Caco-2 (cell line): ENCODE data around the gene SLC12A5. TPM values are rescaled to one million over a fixed set of nuclear protein-coding genes. Genes with fewer than 3 reads are reported as not detected.
A peak's percentile ranks its signal among the peaks of the same experiment; 100 is the strongest.

Experiments
- Bru-seq: library from RNA; stranded (reverse); fragments of 400-500 nt; gene quantifications from one replicate; lab custom pipeline; 2021; lab: Mats Ljungman, UMichigan
- BruChase-seq, 2 experiments: library from RNA; stranded (reverse); fragments of 400-500 nt; gene quantifications; one replicate each; lab custom pipeline; 2021; lab: Mats Ljungman, UMichigan
- BruUV-seq: library from RNA; stranded (reverse); fragments of 400-500 nt; replicated peaks from 2 replicates; lab custom pipeline; 2021; lab: Mats Ljungman, UMichigan
- CTCF ChIA-PET: fragments of 300-600 bp; sonication (Branson Sonifier 250); formaldehyde crosslinking; loops from one replicate; lab custom pipeline; 2022; ENCODE audit warnings: antibody characterized with exemption; lab: Charles Lee
- POLR2A ChIA-PET: fragments of 300-600 bp; sonication (Branson Sonifier 250); formaldehyde crosslinking; loops from one replicate; lab custom pipeline; 2022; ENCODE audit warnings: antibody characterized with exemption; lab: Charles Lee
- DNase-seq, 2 experiments: peaks; one replicate each; pipeline versions ENCODE4 v3.0.0 to v3.0.0-alpha.2; 2020 to 2022
- H3K27me3 ChIP-seq: replicated peaks from 2 replicates; pipeline ENCODE4 v1.6.0; 2011; ENCODE audit warnings: low read length; ENCODE audit not compliant: control insufficient read depth, insufficient read depth
- H3K36me3 ChIP-seq: 2 replicates; pipeline ENCODE4 v1.5.1; 2011; ENCODE audit warnings: low read length; ENCODE audit not compliant: control insufficient read depth, insufficient read depth
- H3K4me1 ChIP-seq: fragments of 250-450 bp; sonication (Bioruptor Pico); 2 replicates; pipeline ENCODE4 v1.5.1; 2020; ENCODE audit warnings: mild to moderate bottlenecking
- H3K4me3 ChIP-seq: 2 replicates; pipeline ENCODE4 v1.5.1; 2011; ENCODE audit warnings: low read depth, mild to moderate bottlenecking, control low read depth, low read length
- H3K9me3 ChIP-seq: fragments of 250-450 bp; sonication (Bioruptor Pico); 2 replicates; pipeline ENCODE4 v1.5.1; 2020; ENCODE audit warnings: mild to moderate bottlenecking, moderate library complexity
- H3K27ac Mint-ChIP-seq: one replicate; pipeline ENCODE4 v1.8.0; 2022; ENCODE audit warnings: mixed read lengths; ENCODE audit not compliant: unreplicated experiment
- H3K27me3 Mint-ChIP-seq: one replicate; pipeline ENCODE4 v1.8.0; 2022; ENCODE audit warnings: mixed read lengths; ENCODE audit not compliant: insufficient read depth, unreplicated experiment
- H3K36me3 Mint-ChIP-seq: one replicate; pipeline ENCODE4 v1.8.0; 2022; ENCODE audit warnings: mild to moderate bottlenecking, mixed read lengths; ENCODE audit not compliant: insufficient read depth, unreplicated experiment
- H3K4me1 Mint-ChIP-seq: one replicate; pipeline ENCODE4 v1.8.0; 2022; ENCODE audit warnings: low read depth, mixed read lengths; ENCODE audit not compliant: unreplicated experiment
- H3K4me3 Mint-ChIP-seq: one replicate; pipeline ENCODE4 v1.8.0; 2022; ENCODE audit warnings: mild to moderate bottlenecking, moderate library complexity, mixed read lengths; ENCODE audit not compliant: unreplicated experiment
- H3K9me3 Mint-ChIP-seq: one replicate; pipeline ENCODE4 v1.8.0; 2022; ENCODE audit warnings: mixed read lengths; ENCODE audit not compliant: unreplicated experiment
- intact Hi-C: fragments of 100-400 bp; cut with micrococcal nuclease; formaldehyde crosslinking; loops from one replicate; pipeline ENCODE4 v1.10.0; 2022; ENCODE audit not compliant: unreplicated experiment
- long read RNA-seq: library from polyadenylated mRNA; stranded (forward); transcript quantifications from one replicate; pipeline ENCODE4 v2.0.0, GENCODE V29; 2022
- total RNA-seq: library from RNA; stranded (reverse); gene quantifications from 2 replicates; pipeline ENCODE4 v1.2.3, GENCODE V29; 2022
- TF ChIP-seq, protein P1 (sequence below), 2 experiments: fragments of 200-600 bp in 1 of 2; IDR thresholded peaks; 1 replicate in 1 of 2; 2 replicates in 1 of 2; pipeline versions ENCODE4 v1.5.1 to v1.8.0; 2011 to 2022; ENCODE audit warnings: antibody characterized with exemption in 1 of 2, control low read depth in 1 of 2, inconsistent platforms in 1 of 2, low read depth in 1 of 2, low read length in 1 of 2, mild to moderate bottlenecking in 1 of 2, moderate library complexity in 1 of 2; ENCODE audit not compliant: insufficient read depth in 1 of 2, severe bottlenecking in 1 of 2, unreplicated experiment in 1 of 2

The SLC12A5 gene
- total RNA-seq (0.56 and 1.9 TPM in 2 replicates), Bru-seq, nascent RNA (percentile 6 among the genes with signal in this experiment), BruChase-seq, experiment 1, labeled RNA remaining after a 2-hour chase (percentile 13 among the genes with signal in this experiment), BruChase-seq, experiment 2, labeled RNA remaining after a 6-hour chase (percentile 10 among the genes with signal in this experiment)
- long read RNA-seq: 0 reads

DNA sequence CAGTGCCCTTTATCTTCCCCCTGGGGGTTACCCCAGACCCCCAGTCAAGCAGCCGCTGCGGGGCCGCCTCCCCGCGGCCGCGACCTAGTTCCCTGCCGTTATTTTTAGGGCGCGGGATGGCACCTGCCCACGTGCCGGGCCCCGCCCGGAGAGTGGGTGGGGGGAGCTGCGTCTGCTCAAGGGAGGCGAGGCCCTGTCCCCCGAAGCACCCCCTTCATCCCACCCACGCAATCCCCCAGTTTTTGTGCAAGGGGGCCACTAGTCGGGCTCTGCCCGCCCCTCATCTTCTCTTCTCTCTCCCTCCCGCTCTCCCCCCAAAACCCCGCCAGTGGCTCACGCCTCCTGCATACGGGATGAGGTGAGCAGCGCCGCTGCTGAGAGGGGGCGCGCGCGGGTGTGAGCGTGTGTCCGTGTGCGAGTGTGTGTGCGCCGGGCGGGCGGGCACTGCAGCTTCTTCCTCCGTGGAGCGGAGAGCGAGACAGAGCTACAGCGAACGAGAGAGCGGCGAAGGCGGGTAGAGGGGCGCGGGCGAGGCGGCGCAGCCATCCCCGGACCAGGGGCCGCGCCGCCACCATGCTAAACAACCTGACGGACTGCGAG lies at the start of gene SLC12A5:
SLC12A5 (plus strand) TSS at position 444 of the 600 bp plus-strand sequence; CDS start at position 574, 130 bp downstream.
- CTCF ChIA-PET: interaction anchor here (0.8 to 1.6 kb wide), 3 partner anchors 14 to 42 kb away, joined by 3 to 9 read pairs (median 5); no protein-coding TSS in a partner anchor
- H3K27me3 Mint-ChIP-seq: peaks cover 23% of the 10 kb centered on the region
- TF ChIP-seq, protein P1, sequence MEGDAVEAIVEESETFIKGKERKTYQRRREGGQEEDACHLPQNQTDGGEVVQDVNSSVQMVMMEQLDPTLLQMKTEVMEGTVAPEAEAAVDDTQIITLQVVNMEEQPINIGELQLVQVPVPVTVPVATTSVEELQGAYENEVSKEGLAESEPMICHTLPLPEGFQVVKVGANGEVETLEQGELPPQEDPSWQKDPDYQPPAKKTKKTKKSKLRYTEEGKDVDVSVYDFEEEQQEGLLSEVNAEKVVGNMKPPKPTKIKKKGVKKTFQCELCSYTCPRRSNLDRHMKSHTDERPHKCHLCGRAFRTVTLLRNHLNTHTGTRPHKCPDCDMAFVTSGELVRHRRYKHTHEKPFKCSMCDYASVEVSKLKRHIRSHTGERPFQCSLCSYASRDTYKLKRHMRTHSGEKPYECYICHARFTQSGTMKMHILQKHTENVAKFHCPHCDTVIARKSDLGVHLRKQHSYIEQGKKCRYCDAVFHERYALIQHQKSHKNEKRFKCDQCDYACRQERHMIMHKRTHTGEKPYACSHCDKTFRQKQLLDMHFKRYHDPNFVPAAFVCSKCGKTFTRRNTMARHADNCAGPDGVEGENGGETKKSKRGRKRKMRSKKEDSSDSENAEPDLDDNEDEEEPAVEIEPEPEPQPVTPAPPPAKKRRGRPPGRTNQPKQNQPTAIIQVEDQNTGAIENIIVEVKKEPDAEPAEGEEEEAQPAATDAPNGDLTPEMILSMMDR (IDR thresholded peaks at IDR 0.05; ENCODE audit: insufficient read depth in 1 of 2, low read depth in 1 of 2, low read length in 1 of 2, severe bottlenecking in 1 of 2, unreplicated experiment in 1 of 2): no peak

DNA sequence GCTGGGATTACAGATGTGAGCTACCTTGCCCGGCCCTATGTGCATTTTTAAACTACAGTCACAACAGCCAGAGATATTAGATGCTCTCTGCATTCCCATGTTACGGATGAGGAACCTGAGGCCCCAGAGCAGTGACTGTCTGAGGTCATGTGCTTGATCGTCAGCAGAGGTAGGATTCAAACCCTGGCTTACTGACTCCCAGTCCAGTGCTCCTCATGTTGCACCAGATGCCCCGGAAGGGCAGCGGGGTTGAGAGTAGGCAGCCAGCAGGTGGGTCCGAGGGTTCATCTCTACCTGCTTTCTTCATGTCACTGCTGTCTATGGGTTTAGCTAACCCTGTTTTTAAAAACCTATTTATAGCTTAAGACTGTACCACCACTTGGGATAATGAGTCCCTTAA lies 47.8 kb upstream of the SLC12A5 start:
- DNase-seq: peak in 1 of 2 experiments; percentile 32
- H3K27ac Mint-ChIP-seq: no peak overlapping the region
- no peaks in the 10 kb centered on the region for H3K27me3 ChIP-seq
- no peaks in the 10 kb centered on the region for H3K9me3 Mint-ChIP-seq
- TF ChIP-seq, protein P1 (IDR thresholded peaks at IDR 0.05; ENCODE audit: insufficient read depth in 1 of 2, low read depth in 1 of 2, low read length in 1 of 2, severe bottlenecking in 1 of 2, unreplicated experiment in 1 of 2): no peak
- POLR2A ChIA-PET: no interaction called here
- CTCF ChIA-PET: no interaction called here
- H3K4me1 ChIP-seq: peaks cover 8% of the 10 kb centered on the region
- peaks cover 7% of the 10 kb centered on the region for H3K27me3 Mint-ChIP-seq
- no peaks in the 10 kb centered on the region for H3K36me3 ChIP-seq
- intact Hi-C loops: no loop called here
- no peak overlapping the region for H3K4me3 ChIP-seq
- no peaks in the 10 kb centered on the region for H3K9me3 ChIP-seq
- no peaks in the 10 kb centered on the region for H3K36me3 Mint-ChIP-seq
- BruUV-seq: no TSS peak
- H3K4me1 Mint-ChIP-seq: peaks cover 6% of the 10 kb centered on the region
- H3K4me3 Mint-ChIP-seq: no peak overlapping the region

More for the DNA sequence above, at the start of gene SLC12A5:
- H3K4me1 ChIP-seq: no peaks in the 10 kb centered on the region
- no peak within 1 kb of the TSS for H3K4me3 ChIP-seq
- POLR2A ChIA-PET: interaction anchor here (0.6 kb wide), 1 partner anchor 189 kb away, joined by 3 read pairs; no protein-coding TSS in a partner anchor
- peaks cover 1% of the 10 kb centered on the region; the same call in 1 of the 2 replicates for H3K27me3 ChIP-seq
- Mint-ChIP-seq H3K4me3 (no peak within 1 kb of the TSS), H3K9me3 (no peaks in the 10 kb centered on the region), H3K4me1 (no peaks in the 10 kb centered on the region), H3K36me3 (no peaks in the 10 kb centered on the region), H3K27ac (no peak within 1 kb of the TSS)
- no TSS peak for BruUV-seq
- H3K36me3 ChIP-seq: no peaks in the 10 kb centered on the region
- no peaks in the 10 kb centered on the region for H3K9me3 ChIP-seq
- intact Hi-C loops: no loop called here
- DNase-seq: no peak

DNA sequence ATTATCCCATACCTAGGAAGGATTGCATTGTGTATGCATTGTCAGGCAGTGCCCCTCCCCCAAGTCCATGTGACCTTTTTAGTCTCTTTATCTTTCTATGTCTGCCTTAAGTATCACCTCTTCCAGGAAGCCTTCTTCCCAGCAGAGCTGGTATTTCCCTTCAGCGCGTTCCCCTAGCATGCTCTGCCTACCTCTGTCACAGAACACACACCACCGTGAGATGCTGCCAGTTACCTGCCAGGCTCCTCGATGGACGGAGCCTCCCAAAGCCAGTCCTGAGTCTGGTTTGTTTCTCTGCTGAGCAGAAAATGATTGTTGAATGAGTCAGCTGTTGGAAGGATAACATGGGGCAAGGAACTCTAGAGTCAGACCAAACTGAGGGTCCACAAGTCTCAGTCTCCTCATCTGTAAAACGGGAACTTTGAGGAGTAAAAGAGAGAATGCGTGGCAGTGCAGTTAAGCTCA lies 45.7 kb upstream of the SLC12A5 start:
- ChIA-PET CTCF (interaction anchor here (0.6 kb wide), 1 partner anchor 121 kb away, joined by 4 read pairs; no protein-coding TSS in a partner anchor), POLR2A (no interaction called here)
- H3K27me3 Mint-ChIP-seq: peaks cover 6% of the 10 kb centered on the region
- no peak overlapping the region for H3K4me3 Mint-ChIP-seq
- intact Hi-C loops: no loop called here
- peaks cover 6% of the 10 kb centered on the region for H3K4me1 Mint-ChIP-seq
- TF ChIP-seq, protein P1 (IDR thresholded peaks at IDR 0.05; ENCODE audit: insufficient read depth in 1 of 2, low read depth in 1 of 2, low read length in 1 of 2, severe bottlenecking in 1 of 2, unreplicated experiment in 1 of 2): no peak
- peaks cover 8% of the 10 kb centered on the region for H3K4me1 ChIP-seq
- no peak overlapping the region for H3K27ac Mint-ChIP-seq
- no peaks in the 10 kb centered on the region for H3K36me3 Mint-ChIP-seq
- no TSS peak for BruUV-seq
- no peaks in the 10 kb centered on the region for H3K27me3 ChIP-seq
- H3K4me3 ChIP-seq: no peak overlapping the region
- DNase-seq: no peak
- no peaks in the 10 kb centered on the region for H3K36me3 ChIP-seq
- no peaks in the 10 kb centered on the region for H3K9me3 ChIP-seq
- no peaks in the 10 kb centered on the region for H3K9me3 Mint-ChIP-seq
